SK-N-SH (cell line): ENCODE results near the gene ZRANB3. TPM values are rescaled to one million over a fixed set of nuclear protein-coding genes. Genes with fewer than 3 reads are reported as not detected.

Source experiments
- CTCF ChIA-PET: fragments of 300-600, 350-600 bp; formaldehyde crosslinking; extraction: SDS; loops from one replicate; lab custom pipeline; 2021; lab: Yijun Ruan, JAX
- POLR2A ChIA-PET: fragments of 350-600 bp; sonication (Branson Sonifier 250); formaldehyde crosslinking; extraction: SDS; loops from one replicate; lab custom pipeline; 2020; ENCODE audit warnings: antibody characterized with exemption, inconsistent platforms; lab: Yijun Ruan, JAX
- DNase-seq: peaks from one replicate; pipeline ENCODE4 v3.0.0; 2012
- H2AFZ ChIP-seq: fragments of 200-600 bp; sonication (generic); 2 replicates; pipeline ENCODE4 v1.8.1; 2016; ENCODE audit warnings: antibody characterized with exemption, mild to moderate bottlenecking, low read depth
- H3F3A ChIP-seq: fragments of 200-600 bp; sonication (generic); replicated peaks from 2 replicates; pipeline ENCODE3; 2016; ENCODE audit warnings: antibody characterized with exemption, mild to moderate bottlenecking; ENCODE audit not compliant: insufficient read depth
- H3K27ac ChIP-seq, 2 experiments: fragments of 200-500 bp in 1 of 2; fragments of 200-600 bp in 1 of 2; sonication (Bioruptor generic) in 1 of 2; sonication (generic), shearing (Covaris generic) in 1 of 2; 2 replicates each; pipeline versions ENCODE4 v1.5.1 to v1.6.1; 2014 to 2016; ENCODE audit warnings: low read depth in 2 of 2, inconsistent platforms in 1 of 2, low read length in 1 of 2, mild to moderate bottlenecking in 1 of 2, mixed read lengths in 1 of 2
- H3K27me3 ChIP-seq: fragments of 200-600 bp; sonication (generic), shearing (Covaris generic); 2 replicates; pipeline ENCODE4 v1.6.1; 2016; ENCODE audit warnings: mixed run types; ENCODE audit not compliant: insufficient read depth
- H3K36me3 ChIP-seq, 2 experiments: fragments of 200-500 bp in 1 of 2; fragments of 200-600 bp in 1 of 2; sonication (Bioruptor generic) in 1 of 2; sonication (generic) in 1 of 2; replicated peaks in 1 of 2; 2 replicates each; pipeline versions ENCODE3 to v1.5.1; 2014 to 2016; ENCODE audit warnings: low read length in 1 of 2, mild to moderate bottlenecking in 1 of 2; ENCODE audit not compliant: insufficient read depth in 2 of 2, control insufficient read depth in 1 of 2
- H3K4me1 ChIP-seq, 2 experiments: fragments of 200-500 bp in 1 of 2; fragments of 200-600 bp in 1 of 2; sonication (Bioruptor generic) in 1 of 2; sonication (generic), shearing (Covaris generic) in 1 of 2; 2 replicates each; pipeline versions ENCODE4 v1.5.1 to v1.6.1; 2014 to 2016; ENCODE audit warnings: low read depth in 1 of 2, low read length in 1 of 2, mixed run types in 1 of 2; ENCODE audit not compliant: insufficient read depth in 2 of 2, control insufficient read depth in 1 of 2
- H3K4me2 ChIP-seq: fragments of 200-600 bp; sonication (generic), shearing (Covaris generic); 2 replicates; pipeline ENCODE4 v1.6.1; 2017; ENCODE audit warnings: mixed run types
- H3K4me3 ChIP-seq, 2 experiments: fragments of 200-500 bp in 1 of 2; fragments of 200-600 bp in 1 of 2; sonication (Bioruptor generic) in 1 of 2; sonication (generic), shearing (Covaris generic) in 1 of 2; 2 replicates each; pipeline versions ENCODE4 v1.5.1 to v1.8.1; 2014 to 2016; ENCODE audit warnings: low read depth in 2 of 2, inconsistent platforms in 1 of 2, low read length in 1 of 2, mild to moderate bottlenecking in 1 of 2, mixed read lengths in 1 of 2, moderate library complexity in 1 of 2
- H3K79me2 ChIP-seq: fragments of 200-600 bp; sonication (generic); 2 replicates; pipeline ENCODE4 v1.8.1; 2017; ENCODE audit warnings: mild to moderate bottlenecking; ENCODE audit not compliant: insufficient read depth
- H3K9ac ChIP-seq: fragments of 200-600 bp; sonication (generic); 2 replicates; pipeline ENCODE4 v1.6.1; 2017; ENCODE audit warnings: mixed run types
- H3K9me2 ChIP-seq: fragments of 200-600 bp; sonication (generic); 2 replicates; pipeline ENCODE4 v1.6.1; 2017; ENCODE audit warnings: mixed run types
- H3K9me3 ChIP-seq: fragments of 200-600 bp; sonication (generic); 2 replicates; pipeline ENCODE4 v1.6.1; 2017; ENCODE audit warnings: mixed run types, mild to moderate bottlenecking, moderate library complexity
- H4K20me1 ChIP-seq: fragments of 200-600 bp; sonication (generic); 2 replicates; pipeline ENCODE4 v1.6.1; 2017; ENCODE audit warnings: mild to moderate bottlenecking, mixed run types; ENCODE audit not compliant: insufficient read depth
- ELF1 ChIP-seq: IDR thresholded peaks from 2 replicates; pipeline ENCODE4 v1.4.0; 2012
- EP300 ChIP-seq, 2 experiments: IDR thresholded peaks; 2 replicates each; pipeline versions ENCODE4 v1.4.0 to v1.6.1; 2012; ENCODE audit warnings: borderline replicate concordance in 1 of 2, low read depth in 1 of 2, low read length in 1 of 2
- EZH2phosphoT487 ChIP-seq: fragments of 200-600 bp; sonication (generic); IDR thresholded peaks from 2 replicates; pipeline ENCODE4 v1.6.1; 2017; ENCODE audit warnings: low read depth, mixed run types, mild to moderate bottlenecking, antibody characterized with exemption, moderate library complexity, borderline replicate concordance
- FOSL2 ChIP-seq: IDR thresholded peaks from 2 replicates; pipeline ENCODE4 v1.4.0; 2012; ENCODE audit warnings: low read depth, mild to moderate bottlenecking, moderate library complexity, borderline replicate concordance
- FOXJ3 ChIP-seq: sonication (generic); formaldehyde crosslinking; IDR thresholded peaks from 2 replicates; pipeline ENCODE4 v1.5.1; 2020; ENCODE audit warnings: mild to moderate bottlenecking, missing genetic modification reagents
- GABPA ChIP-seq: IDR thresholded peaks from 2 replicates; pipeline ENCODE4 v1.4.0; 2012; ENCODE audit warnings: low read depth, mild to moderate bottlenecking
- GATA2 ChIP-seq: sonication (generic); formaldehyde crosslinking; IDR thresholded peaks from 2 replicates; pipeline ENCODE4 v1.5.0; 2020; ENCODE audit warnings: mild to moderate bottlenecking, missing genetic modification reagents
- IRF3 ChIP-seq: fragments of 150-350 bp; IDR thresholded peaks from 2 replicates; pipeline ENCODE4 v1.6.1; 2016; ENCODE audit warnings: mild to moderate bottlenecking, low read depth, low read length
- MEF2A ChIP-seq: IDR thresholded peaks from 2 replicates; pipeline ENCODE4 v1.4.0; 2012; ENCODE audit warnings: low read depth, borderline replicate concordance
- NFIC ChIP-seq: IDR thresholded peaks from 2 replicates; pipeline ENCODE4 v1.4.0; 2012; ENCODE audit warnings: borderline replicate concordance
- NRF1 ChIP-seq: IDR thresholded peaks from 2 replicates; pipeline ENCODE4 v1.6.1; 2012; ENCODE audit warnings: low read depth, mild to moderate bottlenecking, low read length
- PBX3 ChIP-seq: IDR thresholded peaks from 2 replicates; pipeline ENCODE4; 2012
- POLR2AphosphoS5 ChIP-seq: IDR thresholded peaks from 2 replicates; pipeline ENCODE4 v1.6.1; 2012; ENCODE audit warnings: low read depth, low read length
- RCOR1 ChIP-seq: fragments of 150-350 bp; IDR thresholded peaks from 2 replicates; pipeline ENCODE4 v1.6.1; 2017; ENCODE audit warnings: antibody characterized with exemption, low read length
- REST ChIP-seq: IDR thresholded peaks from 2 replicates; pipeline ENCODE4 v1.6.1; 2012; ENCODE audit warnings: mild to moderate bottlenecking, low read depth, low read length, moderate library complexity
- RXRA ChIP-seq: IDR thresholded peaks from 2 replicates; pipeline ENCODE4 v1.4.0; 2012; ENCODE audit warnings: low read depth, mild to moderate bottlenecking, borderline replicate concordance
- SMC3 ChIP-seq: IDR thresholded peaks from 2 replicates; pipeline ENCODE4 v1.6.1; 2012; ENCODE audit warnings: low read depth, low read length, improper control_type of control experiment
- USF2 ChIP-seq: fragments of 150-350 bp; IDR thresholded peaks from 2 replicates; pipeline ENCODE4 v1.6.1; 2017; ENCODE audit warnings: antibody characterized with exemption, low read length, low read depth, borderline replicate concordance
- WGBS: methylation state at CpG from one replicate; pipeline ENCODE4 v1.1.6; 2017; ENCODE audit warnings: low lambda C conversion rate; 5-methylcytosine and 5-hydroxymethylcytosine counted together
- polyA plus RNA-seq, 3 experiments: library from polyadenylated mRNA; depleted of rRNA; stranded (reverse); fragments of >200 nt; gene quantifications; 2 replicates each; pipeline ENCODE4 v1.2.3, GENCODE V29; 2012

ZRANB3 gene
- polyA plus RNA-seq, 1 of the 3 experiments (the other 2 are of a cell fraction), result 4.1 TPM

GRCh38 chr2:135552887-135553286 is 21.9 kb upstream of the ZRANB3 start:
- H3K79me2 ChIP-seq, result peaks cover 68% of the 10 kb centered on the region

GRCh38 chr2:135551356-135551755 is 20.3 kb upstream of the ZRANB3 start:
- POLR2A ChIA-PET, result no interaction called here
- TF ChIP-seq GATA2 (no peak), GABPA (no peak), PBX3 (no peak), EP300 (IDR thresholded peaks at IDR 0.05; ENCODE audit: borderline replicate concordance in 1 of 2, low read depth in 1 of 2, low read length in 1 of 2) (no peak), ELF1 (no peak), USF2 (no peak), REST (no peak), NFIC (no peak), RCOR1 (no peak), MEF2A (no peak)

More at GRCh38 chr2:135552887-135553286, 21.9 kb upstream of the ZRANB3 start:
- Histone ChIP-seq H4K20me1 (0 out of 2 replicates have a peak, but pooled peaks cover 4% of the 10 kb centered on the region), H3K27ac (no peak overlapping the region), H3K27me3 (no peaks in the 10 kb centered on the region), H3K9ac (no peak overlapping the region), H3K4me1 (peaks cover 0 to 2% of the 10 kb centered on the region in 2 experiments; a peak in 1 of 4 replicates), H3K9me2 (no peaks in the 10 kb centered on the region), H3K36me3 (no peaks in the 10 kb centered on the region), H2AFZ (no peak overlapping the region), H3K4me3 (no peak overlapping the region), H3F3A (no peaks in the 10 kb centered on the region), H3K9me3 (no peaks in the 10 kb centered on the region), H3K4me2 (no peak overlapping the region)
- ChIA-PET CTCF (interaction anchor here (1.8 kb wide), 1 partner anchor 549 kb away, joined by 4 read pairs; no protein-coding TSS in a partner anchor), POLR2A (interaction anchor here (0.7 kb wide), 1 partner anchor 30 kb away, joined by 3 read pairs; no protein-coding TSS in a partner anchor)
- TF ChIP-seq SMC3 (no peak), GABPA (no peak), RXRA (no peak), POLR2AphosphoS5 (no peak), FOSL2 (no peak), NFIC (no peak), FOXJ3 (CRISPR knock-in tag) (no peak), IRF3 (no peak), PBX3 (no peak), NRF1 (no peak), MEF2A (no peak), EZH2phosphoT487 (no peak)
- 100% methylated on average over 4 of the region's 4 CpGs for WGBS
- no peak for DNase-seq

More at GRCh38 chr2:135551356-135551755, 20.3 kb upstream of the ZRANB3 start:
- H3K9ac ChIP-seq, result no peak overlapping the region
- no peaks in the 10 kb centered on the region for H3K4me1 ChIP-seq
- no peaks in the 10 kb centered on the region for H3F3A ChIP-seq
- 0 out of 2 replicates have a peak, but pooled peaks cover 4% of the 10 kb centered on the region for H4K20me1 ChIP-seq
- H2AFZ ChIP-seq, result no peak overlapping the region
- no peak overlapping the region for H3K4me3 ChIP-seq
- H3K4me2 ChIP-seq, result no peak overlapping the region
- DNase-seq, result no peak
- H3K27me3 ChIP-seq, result no peaks in the 10 kb centered on the region
- no peaks in the 10 kb centered on the region for H3K36me3 ChIP-seq
- no peaks in the 10 kb centered on the region for H3K9me3 ChIP-seq
- WGBS, result 92% methylated on average over 5 of the region's 5 CpGs
- CTCF ChIA-PET, result no interaction called here
- H3K9me2 ChIP-seq, result no peaks in the 10 kb centered on the region
- H3K79me2 ChIP-seq, result peaks cover 77% of the 10 kb centered on the region
- H3K27ac ChIP-seq, result no peak overlapping the region
